GM18507 (cell line): Measurements from ENCODE around the gene CRACR2B.
A peak's percentile ranks its signal among the peaks of the same experiment; 100 is the strongest.

ENCODE experiments used
- DNase-seq: peaks from one replicate; pipeline ENCODE4 v3.0.0; 2011; ENCODE audit warnings: low read depth; ENCODE audit not compliant: insufficient read length; ENCODE audit errors: extremely low spot score
- FAIRE-seq: peaks from 2 replicates; lab custom pipeline; 2011; peaks lifted over from hg19 to GRCh38; lab: Jason Lieb, UNC

The CRACR2B gene

GRCh38 chr11:823441-824291, 4.1 kb upstream of the CRACR2B start:
- FAIRE-seq (no peak), DNase-seq (no peak)

- FAIRE-seq (no peak), DNase-seq (no peak)
Observed at GRCh38 chr11:824292-824880, 3.3 kb upstream of the CRACR2B start.

GRCh38 chr11:824942-825341, 2.8 kb upstream of the CRACR2B start:
- DNase-seq (no peak), FAIRE-seq (no peak)

GRCh38 chr11:825366-826226, 2.1 kb upstream of the CRACR2B start:
- no peak for DNase-seq
- no peak for FAIRE-seq

GRCh38 chr11:826227-826621, 1.5 kb upstream of the CRACR2B start:
- FAIRE-seq (peak; percentile 72), DNase-seq (no peak)

GRCh38 chr11:826836-827145, 928 bp upstream of the CRACR2B start:
- FAIRE-seq, result no peak

GRCh38 chr11:827146-827896, 398 bp upstream of the CRACR2B start:
- DNase-seq (no peak), FAIRE-seq (peak; percentile 94)

More at GRCh38 chr11:826836-827145, 928 bp upstream of the CRACR2B start:
- no peak for DNase-seq

- DNase-seq, result no peak
Observed at GRCh38 chr11:828506-829175, 922 bp downstream of the CRACR2B start.

GRCh38 chr11:829176-829846, 1.6 kb downstream of the CRACR2B start:
- DNase-seq (no peak), FAIRE-seq (peak; percentile 77)

More at GRCh38 chr11:828506-829175, 922 bp downstream of the CRACR2B start:
- FAIRE-seq, result no peak

GRCh38 chr11:829847-830294, 2.2 kb downstream of the CRACR2B start:
- no peak for FAIRE-seq

GRCh38 chr11:830295-831117, 2.8 kb downstream of the CRACR2B start:
- FAIRE-seq (peak; percentile 76), DNase-seq (no peak)

More at GRCh38 chr11:829847-830294, 2.2 kb downstream of the CRACR2B start:
- DNase-seq, result no peak

GRCh38 chr11:831118-831864, 3.6 kb downstream of the CRACR2B start:
- FAIRE-seq, result no peak
- no peak for DNase-seq

- no peak for FAIRE-seq
Observed at GRCh38 chr11:831961-832528, 4.3 kb downstream of the CRACR2B start.

GRCh38 chr11:832529-833113, 4.9 kb downstream of the CRACR2B start, which contains the start of gene CD151:
Gene CD151 (plus strand): TSS chr11:832952. CDS start chr11:836070, 3,118 bp downstream.
- FAIRE-seq (no peak), DNase-seq (no peak)

More at GRCh38 chr11:831961-832528, 4.3 kb downstream of the CRACR2B start:
- no peak for DNase-seq

- FAIRE-seq (no peak), DNase-seq (no peak)
Observed at GRCh38 chr11:833114-833791, 5.5 kb downstream of the CRACR2B start.
